H1 (cell line): Measurements from ENCODE around the gene KIF23. TPM values are rescaled to one million over a fixed set of nuclear protein-coding genes. Genes with fewer than 3 reads are reported as not detected.
A peak's percentile ranks its signal among the peaks of the same experiment; 100 is the strongest.

ENCODE experiments used
- CBX8 ChIP-seq: fragments of 300-800, 300-1000 bp; sonication (generic); IDR thresholded peaks from 2 replicates; pipeline ENCODE4 v1.7.1; 2016; ENCODE audit warnings: low read depth, low read length, borderline replicate concordance
- CHD7 ChIP-seq: fragments of 300-600 bp; sonication (generic); IDR thresholded peaks from 2 replicates; pipeline ENCODE4 v1.7.1; 2012; ENCODE audit warnings: low read length, moderate library complexity, mild to moderate bottlenecking, inconsistent platforms; ENCODE audit not compliant: insufficient replicate concordance
- KDM1A ChIP-seq: fragments of 200-600, 300-600 bp; sonication (generic); IDR thresholded peaks from 2 replicates; pipeline ENCODE4 v1.7.1; 2016; ENCODE audit warnings: mild to moderate bottlenecking, low read length, borderline replicate concordance
- TAF7 ChIP-seq: optimal IDR thresholded peaks from 2 replicates; pipeline ENCODE3; 2011; ENCODE audit warnings: low read depth, mild to moderate bottlenecking, inconsistent platforms, low read length, moderate library complexity, borderline replicate concordance
- polyA plus RNA-seq, 7 experiments: library from polyadenylated mRNA; depleted of rRNA in 3 of 7; stranded (reverse) in 5 of 7; unstranded in 2 of 7; fragments of >200 nt in 5 of 7; fragments of 200-250 nt in 2 of 7; gene quantifications; 1 replicate in 5 of 7; 2 replicates in 1 of 7; 4 replicates in 1 of 7; pipeline versions ENCODE4 v1.2.1 to v1.2.3, GENCODE V29; 2011 to 2013; ENCODE audit warnings: missing spikeins in 2 of 7, mixed read lengths in 2 of 7
- total RNA-seq: library from RNA; stranded (reverse); fragmentation: NEBNext Ultra II Directional; extraction: Animal tissue kit (Norgen Biotek cat#: 25700); gene quantifications from 2 replicates; pipeline ENCODE4 v1.2.1, GENCODE V29; 2021
- TF ChIP-seq, protein P1 (sequence below), 3 experiments: IDR thresholded peaks; 1 replicate in 2 of 3; 2 replicates in 1 of 3; pipeline versions ENCODE4 v1.5.1 to v1.6.1; 2011; ENCODE audit warnings: low read length in 3 of 3, mild to moderate bottlenecking in 3 of 3, inconsistent platforms in 2 of 3, low read depth in 1 of 3, moderate library complexity in 1 of 3; ENCODE audit not compliant: insufficient read depth in 1 of 3; ENCODE audit errors: control extremely low read depth in 1 of 3

The KIF23 gene
- total and polyA plus RNA-seq, 2 of the 8 experiments (the other 6 are each of a cell fraction or from before 2014, with no cell fraction given), result 26.2 to 77.4 TPM

- TF ChIP-seq CHD7, result no peak
- no peak for TF ChIP-seq CBX8
- TF ChIP-seq, protein P1, sequence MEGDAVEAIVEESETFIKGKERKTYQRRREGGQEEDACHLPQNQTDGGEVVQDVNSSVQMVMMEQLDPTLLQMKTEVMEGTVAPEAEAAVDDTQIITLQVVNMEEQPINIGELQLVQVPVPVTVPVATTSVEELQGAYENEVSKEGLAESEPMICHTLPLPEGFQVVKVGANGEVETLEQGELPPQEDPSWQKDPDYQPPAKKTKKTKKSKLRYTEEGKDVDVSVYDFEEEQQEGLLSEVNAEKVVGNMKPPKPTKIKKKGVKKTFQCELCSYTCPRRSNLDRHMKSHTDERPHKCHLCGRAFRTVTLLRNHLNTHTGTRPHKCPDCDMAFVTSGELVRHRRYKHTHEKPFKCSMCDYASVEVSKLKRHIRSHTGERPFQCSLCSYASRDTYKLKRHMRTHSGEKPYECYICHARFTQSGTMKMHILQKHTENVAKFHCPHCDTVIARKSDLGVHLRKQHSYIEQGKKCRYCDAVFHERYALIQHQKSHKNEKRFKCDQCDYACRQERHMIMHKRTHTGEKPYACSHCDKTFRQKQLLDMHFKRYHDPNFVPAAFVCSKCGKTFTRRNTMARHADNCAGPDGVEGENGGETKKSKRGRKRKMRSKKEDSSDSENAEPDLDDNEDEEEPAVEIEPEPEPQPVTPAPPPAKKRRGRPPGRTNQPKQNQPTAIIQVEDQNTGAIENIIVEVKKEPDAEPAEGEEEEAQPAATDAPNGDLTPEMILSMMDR (IDR thresholded peaks at IDR 0.05; ENCODE audit: control extremely low read depth in 1 of 3, insufficient read depth in 1 of 3, low read depth in 1 of 3, low read length in 3 of 3), result peak in 1 of 3 experiments; percentile 18; a peak in 1 of 4 replicates
- no peak for TF ChIP-seq TAF7
- TF ChIP-seq KDM1A, result no peak
Observed at GRCh38 chr15:69474846-69475455, 60.8 kb downstream of the KIF23 start (continued).
